ENCODE results near the gene TTC34.

DNA sequence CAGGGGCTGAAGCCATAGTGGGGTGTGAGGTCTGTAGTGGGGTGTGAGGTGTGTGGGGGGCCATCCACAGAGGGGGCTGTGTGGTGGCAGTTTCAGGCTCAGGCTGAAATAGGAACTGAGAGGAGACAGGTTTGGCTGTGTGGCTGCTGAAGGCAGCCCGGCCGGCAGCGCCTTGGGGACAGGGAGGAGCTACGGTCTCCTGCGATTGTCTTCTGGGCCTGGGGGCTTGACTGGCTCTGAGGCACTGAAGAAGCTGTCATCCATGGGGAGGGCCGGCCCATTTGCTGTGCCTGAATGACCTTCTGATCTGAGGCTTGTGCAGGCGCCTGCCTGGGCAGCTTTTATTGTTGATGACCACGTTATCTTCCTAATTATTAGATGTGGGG lies 10.0 kb upstream of the TTC34 start:
- TF ChIP-seq POLR2AphosphoS2 (IDR thresholded peaks at IDR 0.05; ENCODE audit: low read depth, low read length) (no peak), KDM1A (IDR thresholded peaks at IDR 0.05; ENCODE audit: borderline replicate concordance) (no peak)
- TF ChIP-seq, protein P1, sequence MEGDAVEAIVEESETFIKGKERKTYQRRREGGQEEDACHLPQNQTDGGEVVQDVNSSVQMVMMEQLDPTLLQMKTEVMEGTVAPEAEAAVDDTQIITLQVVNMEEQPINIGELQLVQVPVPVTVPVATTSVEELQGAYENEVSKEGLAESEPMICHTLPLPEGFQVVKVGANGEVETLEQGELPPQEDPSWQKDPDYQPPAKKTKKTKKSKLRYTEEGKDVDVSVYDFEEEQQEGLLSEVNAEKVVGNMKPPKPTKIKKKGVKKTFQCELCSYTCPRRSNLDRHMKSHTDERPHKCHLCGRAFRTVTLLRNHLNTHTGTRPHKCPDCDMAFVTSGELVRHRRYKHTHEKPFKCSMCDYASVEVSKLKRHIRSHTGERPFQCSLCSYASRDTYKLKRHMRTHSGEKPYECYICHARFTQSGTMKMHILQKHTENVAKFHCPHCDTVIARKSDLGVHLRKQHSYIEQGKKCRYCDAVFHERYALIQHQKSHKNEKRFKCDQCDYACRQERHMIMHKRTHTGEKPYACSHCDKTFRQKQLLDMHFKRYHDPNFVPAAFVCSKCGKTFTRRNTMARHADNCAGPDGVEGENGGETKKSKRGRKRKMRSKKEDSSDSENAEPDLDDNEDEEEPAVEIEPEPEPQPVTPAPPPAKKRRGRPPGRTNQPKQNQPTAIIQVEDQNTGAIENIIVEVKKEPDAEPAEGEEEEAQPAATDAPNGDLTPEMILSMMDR (IDR thresholded peaks at IDR 0.05 in 2 of 3, conservative IDR thresholded peaks at IDR 0.05 in 1 of 3; ENCODE audit: control insufficient read depth in 2 of 3, extremely low read depth in 1 of 3, insufficient read depth in 1 of 3, low read depth in 3 of 3, low read length in 3 of 3) = no peak

Data from GM12878 (cell line).